HCT116 (cell line): ENCODE data around the gene INTS1. TPM values are rescaled to one million over a fixed set of nuclear protein-coding genes. Genes with fewer than 3 reads are reported as not detected.

Experiments used
- ATAC-seq: fragments of 200-7000 bp; cut with Tn5 transposase; 2 replicates; pipeline ENCODE4 v1.9.1; 2020; ENCODE audit warnings: mild to moderate bottlenecking, moderate library complexity
- BruUV-seq: library from RNA; stranded (reverse); fragments of 400-500 nt; replicated peaks from 2 replicates; lab custom pipeline; 2021; lab: Mats Ljungman, UMichigan
- CTCF ChIA-PET: fragments of 300-600 bp; sonication (Branson Sonifier 250); formaldehyde crosslinking; loops from one replicate; lab custom pipeline; 2021; ENCODE audit warnings: antibody characterized with exemption; lab: Charles Lee
- POLR2A ChIA-PET: fragments of 300-600, 350-600 bp; sonication (Branson Sonifier 250); formaldehyde crosslinking; loops from one replicate; lab custom pipeline; 2021; ENCODE audit warnings: antibody characterized with exemption; lab: Charles Lee
- RAD21 ChIA-PET, 2 experiments: fragments of 300-600 bp; sonication (Branson Sonifier 250); formaldehyde crosslinking; loops; one replicate each; lab custom pipeline; 2023; ENCODE audit warnings: low total read pairs in 2 of 2; ENCODE audit not compliant: uncharacterized antibody in 2 of 2, unreplicated experiment in 2 of 2, low non-redundant PET in 1 of 2; lab: Charles Lee
- DNase-seq: peaks from one replicate; pipeline ENCODE4 v3.0.0-alpha.2; 2010; ENCODE audit warnings: low read depth, low spot score
- H2AFZ ChIP-seq: fragments of 200-600 bp; shearing (Covaris generic), sonication (generic); 2 replicates; pipeline ENCODE4 v1.6.1; 2017; ENCODE audit warnings: low read depth, mixed run types, mixed read lengths, antibody characterized with exemption, low read length; ENCODE audit not compliant: poor library complexity, severe bottlenecking
- H3K27ac ChIP-seq: 2 replicates; pipeline ENCODE4 v1.5.1; 2012; ENCODE audit warnings: low read depth, low read length
- H3K27me3 ChIP-seq: fragments of 200-600 bp; sonication (generic); 2 replicates; pipeline ENCODE4 v1.6.1; 2016; ENCODE audit warnings: mixed run types, low read length, mixed read lengths; ENCODE audit not compliant: insufficient read depth
- H3K36me3 ChIP-seq, 2 experiments: fragments of 200-500 bp in 1 of 2; fragments of 200-600 bp in 1 of 2; sonication (Bioruptor generic) in 1 of 2; sonication (generic) in 1 of 2; 2 replicates each; pipeline versions ENCODE4 v1.5.1 to v1.6.1; 2014 to 2016; ENCODE audit warnings: low read length in 2 of 2, inconsistent platforms in 1 of 2, mixed read lengths in 1 of 2, mixed run types in 1 of 2; ENCODE audit not compliant: insufficient read depth in 2 of 2, control insufficient read depth in 1 of 2
- H3K4me1 ChIP-seq, 2 experiments: fragments of 200-600 bp in 1 of 2; sonication (generic) in 1 of 2; 2 replicates each; pipeline versions ENCODE4 v1.5.1 to v1.6.1; 2012 to 2017; ENCODE audit warnings: low read length in 2 of 2, inconsistent platforms in 1 of 2, mild to moderate bottlenecking in 1 of 2, mixed read lengths in 1 of 2, mixed run types in 1 of 2, moderate library complexity in 1 of 2; ENCODE audit not compliant: insufficient read depth in 2 of 2, control insufficient read depth in 1 of 2
- H3K4me2 ChIP-seq: fragments of 200-600 bp; sonication (generic); 2 replicates; pipeline ENCODE4 v1.6.1; 2017; ENCODE audit warnings: mixed run types, low read length, mixed read lengths
- H3K4me3 ChIP-seq, 2 experiments: fragments of 200-600 bp in 1 of 2; sonication (generic) in 1 of 2; replicated peaks in 1 of 2; 2 replicates each; pipeline ENCODE4 v1.5.1; 2011 to 2016; ENCODE audit warnings: low read length in 2 of 2, control low read depth in 1 of 2, low read depth in 1 of 2, mild to moderate bottlenecking in 1 of 2, mixed read lengths in 1 of 2, mixed run types in 1 of 2
- H3K79me2 ChIP-seq: fragments of 200-600 bp; sonication (generic); 2 replicates; pipeline ENCODE4 v1.6.1; 2017; ENCODE audit warnings: mild to moderate bottlenecking, mixed run types, low read length, moderate library complexity, mixed read lengths; ENCODE audit not compliant: insufficient read depth
- H3K9ac ChIP-seq: fragments of 200-600 bp; sonication (generic); 2 replicates; pipeline ENCODE4 v1.6.1; 2016; ENCODE audit warnings: low read length, mixed read lengths
- H3K9me2 ChIP-seq: fragments of 200-600 bp; sonication (generic), shearing (Covaris generic); 2 replicates; pipeline ENCODE4 v1.6.1; 2017; ENCODE audit warnings: mixed run types, mild to moderate bottlenecking, moderate library complexity; ENCODE audit not compliant: insufficient read depth
- H3K9me3 ChIP-seq, 2 experiments: fragments of 200-500 bp in 1 of 2; fragments of 200-600 bp in 1 of 2; sonication (Bioruptor generic) in 1 of 2; sonication (generic) in 1 of 2; 2 replicates each; pipeline ENCODE4 v1.6.1; 2014 to 2017; ENCODE audit warnings: low read length in 2 of 2, mixed read lengths in 2 of 2, inconsistent platforms in 1 of 2, low read depth in 1 of 2, mild to moderate bottlenecking in 1 of 2, mixed run types in 1 of 2, moderate library complexity in 1 of 2; ENCODE audit not compliant: control insufficient read depth in 1 of 2, insufficient read depth in 1 of 2
- H4K20me1 ChIP-seq: fragments of 200-600 bp; sonication (generic), shearing (Covaris generic); 2 replicates; pipeline ENCODE4 v1.6.1; 2017; ENCODE audit warnings: mixed run types, mild to moderate bottlenecking, moderate library complexity; ENCODE audit not compliant: insufficient read depth
- CBX3 ChIP-seq: IDR thresholded peaks from 2 replicates; pipeline ENCODE4 v1.6.1; 2012; ENCODE audit warnings: low read depth
- CTCF ChIP-seq, 3 experiments: fragments of 200-600 bp in 1 of 3; sonication (generic) in 1 of 3; IDR thresholded peaks in 2 of 3; conservative IDR thresholded peaks in 1 of 3; 2 replicates each; pipeline ENCODE4 v1.5.1; 2012 to 2017; ENCODE audit warnings: low read depth in 2 of 3, low read length in 2 of 3, antibody characterized with exemption in 1 of 3, borderline replicate concordance in 1 of 3, control low read depth in 1 of 3, mild to moderate bottlenecking in 1 of 3, mixed read lengths in 1 of 3, mixed run types in 1 of 3, moderate library complexity in 1 of 3; ENCODE audit not compliant: insufficient read depth in 1 of 3
- ELF1 ChIP-seq: IDR thresholded peaks from 2 replicates; pipeline ENCODE4 v1.6.1; 2012; ENCODE audit warnings: low read depth, borderline replicate concordance
- FOSL1 ChIP-seq: IDR thresholded peaks from 2 replicates; pipeline ENCODE4 v1.6.1; 2012; ENCODE audit warnings: low read depth
- POLR2A ChIP-seq: IDR thresholded peaks from 2 replicates; pipeline ENCODE4 v1.7.0; 2011; ENCODE audit warnings: borderline replicate concordance; ENCODE audit not compliant: insufficient read depth, insufficient read length; ENCODE audit errors: extremely low read depth
- POLR2AphosphoS5 ChIP-seq: IDR thresholded peaks from 2 replicates; pipeline ENCODE4 v1.6.1; 2011; ENCODE audit warnings: mild to moderate bottlenecking, low read depth, low read length, moderate library complexity
- SIN3A ChIP-seq: IDR thresholded peaks from 2 replicates; pipeline ENCODE4 v1.6.1; 2012; ENCODE audit warnings: low read depth
- SP1 ChIP-seq: IDR thresholded peaks from 2 replicates; pipeline ENCODE4 v1.6.1; 2012; ENCODE audit warnings: low read depth
- SRF ChIP-seq: IDR thresholded peaks from 2 replicates; pipeline ENCODE4 v1.6.1; 2012; ENCODE audit warnings: low read depth
- YY1 ChIP-seq: IDR thresholded peaks from 2 replicates; pipeline ENCODE4 v1.6.1; 2011; ENCODE audit warnings: low read length, low read depth, moderate library complexity, mild to moderate bottlenecking; ENCODE audit not compliant: insufficient replicate concordance; ENCODE audit errors: extremely low read depth
- ZFX ChIP-seq: fragments of 450-650 bp; IDR thresholded peaks from 2 replicates; pipeline ENCODE4 v1.6.1; 2017
- ZNF274 ChIP-seq: fragments of 200-500 bp; sonication (Bioruptor generic); IDR thresholded peaks from 2 replicates; pipeline ENCODE4 v1.6.1; 2014; ENCODE audit warnings: mild to moderate bottlenecking, low read depth, low read length, inconsistent platforms
- intact Hi-C: fragments of 100-400 bp; cut with micrococcal nuclease; formaldehyde crosslinking; loops from 2 replicates; pipeline ENCODE4 v1.10.0; 2022
- total RNA-seq: library from RNA; stranded (reverse); gene quantifications from one replicate; pipeline ENCODE4 v1.2.1, GENCODE V29; 2021; ENCODE audit not compliant: unreplicated experiment
- TF ChIP-seq, protein P1 (sequence below): IDR thresholded peaks from 2 replicates; pipeline ENCODE4 v1.6.1; 2012; ENCODE audit warnings: low read depth

Gene INTS1
- total RNA-seq, 1 experiment from 2014 or later, result 167 TPM

- Histone ChIP-seq H3K4me2 (no peak overlapping the region), H3K36me3 (peaks cover 14 to 30% of the 10 kb centered on the region in 2 experiments; a peak in 3 of 4 replicates), H4K20me1 (no peaks in the 10 kb centered on the region), H3K9ac (no peak overlapping the region), H3K27ac (no peak overlapping the region), H3K4me1 (no peaks in the 10 kb centered on the region), H3K9me2 (no peaks in the 10 kb centered on the region), H2AFZ (no peak overlapping the region), H3K4me3 (no peak overlapping the region), H3K79me2 (no peaks in the 10 kb centered on the region), H3K27me3 (no peaks in the 10 kb centered on the region), H3K9me3 (no peaks in the 10 kb centered on the region)
- ChIA-PET POLR2A (no interaction called here), RAD21 (no interaction called here), CTCF (no interaction called here)
- ATAC-seq, result no peak
- DNase-seq, result no peak
- intact Hi-C loops, result no loop called here
- no peak for TF ChIP-seq POLR2A
- no TSS peak for BruUV-seq
Observed at GRCh38 chr7:1483536-1484505, 20.4 kb downstream of the INTS1 start.

DNA sequence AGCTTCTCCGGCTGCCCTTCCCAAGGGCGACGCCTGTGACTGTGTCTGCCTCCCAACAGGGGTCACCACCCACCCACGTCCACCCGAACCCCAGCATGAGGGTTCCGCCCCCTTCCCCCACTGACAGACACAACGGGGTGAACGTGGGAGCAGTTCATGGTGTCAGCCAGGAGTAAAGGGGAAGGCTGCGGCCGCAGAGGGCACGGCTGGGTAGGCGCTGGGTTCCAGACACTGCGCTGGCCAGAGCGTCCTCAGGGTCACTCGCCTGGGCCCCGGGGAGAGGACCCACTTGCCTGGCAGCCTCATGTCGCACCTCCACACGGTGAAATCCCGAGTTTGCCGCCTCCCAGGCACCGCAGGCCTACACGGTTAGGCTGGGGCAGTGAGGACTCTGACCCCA is 21.1 kb downstream of the INTS1 start:
- ChIA-PET RAD21 (no interaction called here), CTCF (no interaction called here)
- no TSS peak for BruUV-seq
- no peaks in the 10 kb centered on the region for H3K4me1 ChIP-seq
- ATAC-seq, result no peak
- intact Hi-C loops, result no loop called here
- H3K4me2 ChIP-seq, result no peak overlapping the region
- H3K27me3 ChIP-seq, result no peaks in the 10 kb centered on the region
- no peak overlapping the region for H2AFZ ChIP-seq
- H3K27ac ChIP-seq, result no peak overlapping the region
- H3K4me3 ChIP-seq, result no peak overlapping the region
- H3K9me3 ChIP-seq, result no peaks in the 10 kb centered on the region
- peaks cover 12 to 27% of the 10 kb centered on the region in 2 experiments; a peak in 3 of 4 replicates for H3K36me3 ChIP-seq
- TF ChIP-seq ELF1 (no peak), ZNF274 (no peak), ZFX (no peak), YY1 (no peak), POLR2A (no peak), POLR2AphosphoS5 (no peak), CTCF (IDR thresholded peaks at IDR 0.05 in 2 of 3, conservative IDR thresholded peaks at IDR 0.05 in 1 of 3; ENCODE audit: borderline replicate concordance in 1 of 3, insufficient read depth in 1 of 3, low read depth in 2 of 3, low read length in 2 of 3) (no peak), SP1 (no peak), FOSL1 (no peak), CBX3 (no peak), SIN3A (no peak), SRF (no peak)
- TF ChIP-seq, protein P1, sequence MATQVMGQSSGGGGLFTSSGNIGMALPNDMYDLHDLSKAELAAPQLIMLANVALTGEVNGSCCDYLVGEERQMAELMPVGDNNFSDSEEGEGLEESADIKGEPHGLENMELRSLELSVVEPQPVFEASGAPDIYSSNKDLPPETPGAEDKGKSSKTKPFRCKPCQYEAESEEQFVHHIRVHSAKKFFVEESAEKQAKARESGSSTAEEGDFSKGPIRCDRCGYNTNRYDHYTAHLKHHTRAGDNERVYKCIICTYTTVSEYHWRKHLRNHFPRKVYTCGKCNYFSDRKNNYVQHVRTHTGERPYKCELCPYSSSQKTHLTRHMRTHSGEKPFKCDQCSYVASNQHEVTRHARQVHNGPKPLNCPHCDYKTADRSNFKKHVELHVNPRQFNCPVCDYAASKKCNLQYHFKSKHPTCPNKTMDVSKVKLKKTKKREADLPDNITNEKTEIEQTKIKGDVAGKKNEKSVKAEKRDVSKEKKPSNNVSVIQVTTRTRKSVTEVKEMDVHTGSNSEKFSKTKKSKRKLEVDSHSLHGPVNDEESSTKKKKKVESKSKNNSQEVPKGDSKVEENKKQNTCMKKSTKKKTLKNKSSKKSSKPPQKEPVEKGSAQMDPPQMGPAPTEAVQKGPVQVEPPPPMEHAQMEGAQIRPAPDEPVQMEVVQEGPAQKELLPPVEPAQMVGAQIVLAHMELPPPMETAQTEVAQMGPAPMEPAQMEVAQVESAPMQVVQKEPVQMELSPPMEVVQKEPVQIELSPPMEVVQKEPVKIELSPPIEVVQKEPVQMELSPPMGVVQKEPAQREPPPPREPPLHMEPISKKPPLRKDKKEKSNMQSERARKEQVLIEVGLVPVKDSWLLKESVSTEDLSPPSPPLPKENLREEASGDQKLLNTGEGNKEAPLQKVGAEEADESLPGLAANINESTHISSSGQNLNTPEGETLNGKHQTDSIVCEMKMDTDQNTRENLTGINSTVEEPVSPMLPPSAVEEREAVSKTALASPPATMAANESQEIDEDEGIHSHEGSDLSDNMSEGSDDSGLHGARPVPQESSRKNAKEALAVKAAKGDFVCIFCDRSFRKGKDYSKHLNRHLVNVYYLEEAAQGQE, result no peak
- TF ChIP-seq, all 23 proteins: peak for 0
- Histone ChIP-seq H3K79me2 (no peaks in the 10 kb centered on the region), H3K9me2 (no peaks in the 10 kb centered on the region), H3K9ac (no peak overlapping the region), H4K20me1 (no peaks in the 10 kb centered on the region)
- DNase-seq, result no peak
- POLR2A ChIA-PET, result no interaction called here
